ENCODE results near the gene LASP1. TPM values are rescaled to one million over a fixed set of nuclear protein-coding genes. Genes with fewer than 3 reads are reported as not detected.

LASP1 gene
- total and polyA plus RNA-seq, 2 of the 4 experiments (the other 2 are of a cell fraction): 79.8 to 262 TPM

GRCh38 chr17:38969281-38969680 lies 99.4 kb downstream of the LASP1 start:
- H2AFZ ChIP-seq (replicated peaks; ENCODE audit: low read length, poor library complexity): no peak overlapping the region
- WGBS, 2 experiments (ENCODE audit: extremely low coverage in 2 of 2, insufficient read length in 1 of 2): 80% methylated on average over 2 of the region's 4 CpGs; no CpG with 5 or more reads in 1 of the 2 experiments
- H3K4me2 ChIP-seq (ENCODE audit: low read depth, low read length): no peak overlapping the region
- no peak overlapping the region for H2AK5ac ChIP-seq (ENCODE audit: low read depth, low read length)
- H3K9me1 ChIP-seq (ENCODE audit: insufficient read depth, low read length): peaks cover 6% of the 10 kb centered on the region; the same call in 1 of the 2 replicates
- dilution Hi-C loops (cut with HindIII; ENCODE audit: low sequenced_read_pairs, unreplicated experiment): no loop called here
- no peak for DNase-seq
- CTCF ChIA-PET: no interaction called here
- ATAC-seq (ENCODE audit: low read depth): no peak
- no peak overlapping the region for H2BK120ac ChIP-seq (ENCODE audit: low read depth, low read length)
- no peak for TF ChIP-seq BHLHE40 (IDR thresholded peaks at IDR 0.05; ENCODE audit: low read depth, low read length)
- H3K56ac ChIP-seq (ENCODE audit: extremely low read depth, insufficient read depth, low read length): no peak overlapping the region
- POLR2A ChIA-PET (ENCODE audit: unreplicated experiment): no interaction called here
- H3K14ac ChIP-seq (replicated peaks; ENCODE audit: low read depth, low read length): no peak overlapping the region
- no peaks in the 10 kb centered on the region for H3K79me1 ChIP-seq (ENCODE audit: low read depth in 1 of 2, low read length in 2 of 2)
- H2AK9ac ChIP-seq (replicated peaks; ENCODE audit: low read depth, low read length, poor library complexity): no peak overlapping the region
- no peaks in the 10 kb centered on the region; the same call in 1 of the 2 replicates for H3K4me1 ChIP-seq (ENCODE audit: control insufficient read depth, insufficient read depth, low read length)
- BruUV-seq (replicated peaks): no TSS peak
- H2BK20ac ChIP-seq (ENCODE audit: low read depth, low read length): no peak overlapping the region
- H3K27ac ChIP-seq (ENCODE audit: insufficient read depth, low read length): no peak overlapping the region
- no peak overlapping the region for H3K9ac ChIP-seq (ENCODE audit: low read depth, low read length)
- no peak overlapping the region for H4K91ac ChIP-seq (ENCODE audit: insufficient read depth, low read depth, low read length)
- no peak overlapping the region for H3K4ac ChIP-seq (ENCODE audit: low read depth, low read length)
- in situ Hi-C loops (cut with MboI; ENCODE audit: low sequenced_read_pairs): no loop called here
- no peaks in the 10 kb centered on the region for H3K27me3 ChIP-seq (ENCODE audit: control insufficient read depth, insufficient read depth, low read length)
- H4K8ac ChIP-seq (ENCODE audit: low read depth in 2 of 2, low read length in 2 of 2): no peak overlapping the region
- no peak overlapping the region for H3K23ac ChIP-seq (ENCODE audit: low read depth, low read length)
- no peak overlapping the region for H3K18ac ChIP-seq (ENCODE audit: low read depth, low read length)
- H2BK15ac ChIP-seq (ENCODE audit: low read depth, low read length): no peak overlapping the region; the same call in 2 of the 3 replicates
- H3K36me3 ChIP-seq (ENCODE audit: control insufficient read depth, insufficient read depth, low read length): no peaks in the 10 kb centered on the region
- H4K20me1 ChIP-seq (ENCODE audit: insufficient read depth, low read length): no peaks in the 10 kb centered on the region
- intact Hi-C loops (cut with micrococcal nuclease): no loop called here
- no peak overlapping the region for H3K4me3 ChIP-seq (ENCODE audit: insufficient read depth, low read depth, low read length)
- no peak overlapping the region for H2BK5ac ChIP-seq (ENCODE audit: low read depth, low read length, poor library complexity, severe bottlenecking)
- H3K9me3 ChIP-seq (ENCODE audit: control insufficient read depth, insufficient read depth, low read length): no peaks in the 10 kb centered on the region
- no peak overlapping the region for H4K5ac ChIP-seq (ENCODE audit: low read depth, low read length)

Data from IMR-90 (cell line).